HepG2 (cell line): ENCODE results near the gene BAZ1B. TPM values are rescaled to one million over a fixed set of nuclear protein-coding genes. Genes with fewer than 3 reads are reported as not detected.
A peak's percentile ranks its signal among the peaks of the same experiment; 100 is the strongest.

Source experiments
- CCDC6 ChIP-seq: sonication (generic); formaldehyde crosslinking; IDR thresholded peaks from 2 replicates; pipeline ENCODE4 v1.8.1; 2022; ENCODE audit warnings: mild to moderate bottlenecking, missing genetic modification reagents, moderate library complexity
- FLYWCH1 ChIP-seq: sonication (generic); formaldehyde crosslinking; IDR thresholded peaks from 2 replicates; pipeline ENCODE4 v1.8.1; 2023; ENCODE audit warnings: mild to moderate bottlenecking, missing genetic modification reagents
- HNF4A ChIP-seq: sonication (generic); formaldehyde crosslinking; IDR thresholded peaks from 2 replicates; pipeline ENCODE4 v1.4.0; 2020; ENCODE audit warnings: missing genetic modification reagents
- HNRNPK ChIP-seq: fragments of 200-400 bp; formaldehyde crosslinking; IDR thresholded peaks from 2 replicates; pipeline ENCODE4 v1.6.1; 2018; ENCODE audit warnings: low read length, low read depth, moderate library complexity, mild to moderate bottlenecking; ENCODE audit not compliant: poor library complexity, severe bottlenecking
- KLF6 ChIP-seq: IDR thresholded peaks from 2 replicates; pipeline ENCODE4 v1.8.0; 2016; ENCODE audit warnings: missing biosample characterization, missing genetic modification reagents
- RFX5 ChIP-seq: IDR thresholded peaks from 2 replicates; pipeline ENCODE4 v1.6.1; 2011; ENCODE audit warnings: low read depth, low read length, improper control_type of control experiment
- SP5 ChIP-seq: IDR thresholded peaks from 2 replicates; pipeline ENCODE4 v1.6.1; 2016; ENCODE audit warnings: low read depth, borderline replicate concordance
- ZIK1 ChIP-seq: sonication (generic); formaldehyde crosslinking; IDR thresholded peaks from 2 replicates; pipeline ENCODE4 v1.5.0; 2020; ENCODE audit warnings: mild to moderate bottlenecking, low read depth, missing genetic modification reagents, borderline replicate concordance
- ZNF281 ChIP-seq: sonication (generic); formaldehyde crosslinking; IDR thresholded peaks from 2 replicates; pipeline ENCODE4 v1.4.0; 2020; ENCODE audit warnings: missing genetic modification reagents, borderline replicate concordance
- ZNF329 ChIP-seq: sonication (generic); formaldehyde crosslinking; IDR thresholded peaks from 2 replicates; pipeline ENCODE4 v1.9.0; 2021; ENCODE audit warnings: low read depth, mild to moderate bottlenecking, missing genetic modification reagents
- ZNF558 ChIP-seq: sonication (generic); formaldehyde crosslinking; IDR thresholded peaks from 2 replicates; pipeline ENCODE4 v1.9.0; 2022; ENCODE audit warnings: mild to moderate bottlenecking, missing genetic modification reagents, borderline replicate concordance
- ZNF646 ChIP-seq: sonication (generic); formaldehyde crosslinking; IDR thresholded peaks from 2 replicates; pipeline ENCODE4 v1.9.0; 2021; ENCODE audit warnings: mild to moderate bottlenecking, missing genetic modification reagents
- ZNF784 ChIP-seq: sonication (generic); formaldehyde crosslinking; IDR thresholded peaks from 2 replicates; pipeline ENCODE4 v1.5.1; 2020; ENCODE audit warnings: missing genetic modification reagents, mild to moderate bottlenecking, borderline replicate concordance
- ZSCAN22 ChIP-seq: sonication (generic); formaldehyde crosslinking; IDR thresholded peaks from 2 replicates; pipeline ENCODE4 v1.4.0; 2020; ENCODE audit warnings: mild to moderate bottlenecking, missing genetic modification reagents
- polyA plus RNA-seq, 8 experiments: library from polyadenylated mRNA; depleted of rRNA in 3 of 8; stranded (reverse) in 7 of 8; unstranded in 1 of 8; fragments of >200 nt; fragmentation: Illumina TruSeq in 4 of 8; extraction: Trizol in 4 of 8; gene quantifications; 2 replicates each; pipeline versions ENCODE4 v1.2.1 to v1.2.3, GENCODE V29; 2011 to 2016; ENCODE audit warnings: low read depth in 4 of 8, missing spikeins in 1 of 8, mixed read lengths in 1 of 8; ENCODE audit not compliant: insufficient read depth in 1 of 8
- total RNA-seq, 5 experiments: library from RNA; depleted of rRNA; stranded (reverse); fragments of >200 nt; fragmentation: Illumina TruSeq; extraction: Trizol; gene quantifications; 2 replicates each; pipeline ENCODE4 v1.2.3, GENCODE V29; 2016; ENCODE audit warnings: low read depth in 1 of 5
- TF ChIP-seq, protein P1 (sequence below): sonication (generic); formaldehyde crosslinking; IDR thresholded peaks from 2 replicates; pipeline ENCODE4 v1.4.0; 2020; ENCODE audit warnings: missing genetic modification reagents, borderline replicate concordance

BAZ1B gene
- total and polyA plus RNA-seq, 2 of the 13 experiments (the other 11 are each of a cell fraction or from before 2014, with no cell fraction given): 18.6 to 69.4 TPM

- TF ChIP-seq ZNF329 (0 out of 2 replicates have a peak, but pooled peaks have one; percentile 40), HNF4A (no peak), ZNF558 (peak; percentile 50; the same call in 1 of the 2 replicates), FLYWCH1 (CRISPR knock-in tag) (no peak), ZIK1 (no peak), ZNF646 (no peak), ZNF784 (CRISPR knock-in tag) (no peak), HNRNPK (no peak), KLF6 (CRISPR knock-in tag) (0 out of 2 replicates have a peak, but pooled peaks have one; percentile 11), ZSCAN22 (CRISPR knock-in tag) (no peak), CCDC6 (CRISPR knock-in tag) (no peak; the same call in 1 of the 2 replicates), SP5 (CRISPR knock-in tag) (no peak), RFX5 (no peak), ZNF281 (CRISPR knock-in tag) (no peak)
- TF ChIP-seq, protein P1, sequence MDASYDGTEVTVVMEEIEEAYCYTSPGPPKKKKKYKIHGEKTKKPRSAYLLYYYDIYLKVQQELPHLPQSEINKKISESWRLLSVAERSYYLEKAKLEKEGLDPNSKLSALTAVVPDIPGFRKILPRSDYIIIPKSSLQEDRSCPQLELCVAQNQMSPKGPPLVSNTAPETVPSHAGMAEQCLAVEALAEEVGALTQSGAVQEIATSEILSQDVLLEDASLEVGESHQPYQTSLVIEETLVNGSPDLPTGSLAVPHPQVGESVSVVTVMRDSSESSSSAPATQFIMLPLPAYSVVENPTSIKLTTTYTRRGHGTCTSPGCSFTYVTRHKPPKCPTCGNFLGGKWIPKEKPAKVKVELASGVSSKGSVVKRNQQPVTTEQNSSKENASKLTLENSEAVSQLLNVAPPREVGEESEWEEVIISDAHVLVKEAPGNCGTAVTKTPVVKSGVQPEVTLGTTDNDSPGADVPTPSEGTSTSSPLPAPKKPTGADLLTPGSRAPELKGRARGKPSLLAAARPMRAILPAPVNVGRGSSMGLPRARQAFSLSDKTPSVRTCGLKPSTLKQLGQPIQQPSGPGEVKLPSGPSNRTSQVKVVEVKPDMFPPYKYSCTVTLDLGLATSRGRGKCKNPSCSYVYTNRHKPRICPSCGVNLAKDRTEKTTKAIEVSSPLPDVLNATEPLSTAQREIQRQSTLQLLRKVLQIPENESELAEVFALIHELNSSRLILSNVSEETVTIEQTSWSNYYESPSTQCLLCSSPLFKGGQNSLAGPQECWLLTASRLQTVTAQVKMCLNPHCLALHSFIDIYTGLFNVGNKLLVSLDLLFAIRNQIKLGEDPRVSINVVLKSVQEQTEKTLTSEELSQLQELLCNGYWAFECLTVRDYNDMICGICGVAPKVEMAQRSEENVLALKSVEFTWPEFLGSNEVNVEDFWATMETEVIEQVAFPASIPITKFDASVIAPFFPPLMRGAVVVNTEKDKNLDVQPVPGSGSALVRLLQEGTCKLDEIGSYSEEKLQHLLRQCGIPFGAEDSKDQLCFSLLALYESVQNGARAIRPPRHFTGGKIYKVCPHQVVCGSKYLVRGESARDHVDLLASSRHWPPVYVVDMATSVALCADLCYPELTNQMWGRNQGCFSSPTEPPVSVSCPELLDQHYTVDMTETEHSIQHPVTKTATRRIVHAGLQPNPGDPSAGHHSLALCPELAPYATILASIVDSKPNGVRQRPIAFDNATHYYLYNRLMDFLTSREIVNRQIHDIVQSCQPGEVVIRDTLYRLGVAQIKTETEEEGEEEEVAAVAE (CRISPR knock-in tag): no peak
These were observed 423 bp downstream of the BAZ1B start (continued) for GRCh38 chr7:73521636-73522104.
